GM21619 (cell line): ENCODE results near the gene MPDU1.

Source experiments
- ATAC-seq: cut with Tn5 transposase; IDR thresholded peaks from one replicate; pipeline ENCODE4 v1.9.1; 2021; ENCODE audit not compliant: unreplicated experiment

The MPDU1 gene

DNA sequence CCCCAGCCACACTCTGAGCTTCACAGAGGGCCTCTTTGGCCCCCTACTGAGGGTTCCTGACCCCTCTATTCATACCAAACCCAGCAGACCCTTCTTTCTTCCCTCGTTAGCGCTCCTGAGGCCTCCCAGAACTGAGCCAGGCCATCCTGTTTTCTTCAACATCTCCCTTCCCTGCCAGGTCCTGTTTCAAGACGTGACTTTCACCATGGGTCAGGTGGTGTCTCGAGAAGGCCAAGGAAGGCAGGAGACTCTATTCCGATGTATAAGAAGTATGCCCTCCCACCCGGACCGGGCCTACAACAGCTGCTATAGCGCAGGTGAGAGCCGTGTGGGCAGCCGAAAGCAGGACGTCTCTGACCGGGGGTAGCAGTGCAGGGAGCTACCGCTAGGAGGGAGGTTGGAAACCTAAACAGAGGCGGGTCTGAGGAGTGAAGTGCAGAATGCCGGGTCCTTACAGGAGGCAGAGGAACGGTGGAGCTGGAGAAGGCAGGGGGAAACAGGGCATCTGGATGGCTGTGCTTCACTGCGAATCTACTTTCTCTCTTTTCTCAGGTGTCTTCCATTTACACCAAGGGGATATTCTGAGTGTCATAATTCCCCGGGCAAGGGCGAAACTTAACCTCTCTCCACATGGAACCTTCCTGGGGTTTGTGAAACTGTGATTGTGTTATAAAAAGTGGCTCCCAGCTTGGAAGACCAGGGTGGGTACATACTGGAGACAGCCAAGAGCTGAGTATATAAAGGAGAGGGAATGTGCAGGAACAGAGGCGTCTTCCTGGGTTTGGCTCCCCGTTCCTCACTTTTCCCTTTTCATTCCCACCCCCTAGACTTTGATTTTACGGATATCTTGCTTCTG, 23.3 kb upstream of the MPDU1 start:
- no peak for ATAC-seq

DNA sequence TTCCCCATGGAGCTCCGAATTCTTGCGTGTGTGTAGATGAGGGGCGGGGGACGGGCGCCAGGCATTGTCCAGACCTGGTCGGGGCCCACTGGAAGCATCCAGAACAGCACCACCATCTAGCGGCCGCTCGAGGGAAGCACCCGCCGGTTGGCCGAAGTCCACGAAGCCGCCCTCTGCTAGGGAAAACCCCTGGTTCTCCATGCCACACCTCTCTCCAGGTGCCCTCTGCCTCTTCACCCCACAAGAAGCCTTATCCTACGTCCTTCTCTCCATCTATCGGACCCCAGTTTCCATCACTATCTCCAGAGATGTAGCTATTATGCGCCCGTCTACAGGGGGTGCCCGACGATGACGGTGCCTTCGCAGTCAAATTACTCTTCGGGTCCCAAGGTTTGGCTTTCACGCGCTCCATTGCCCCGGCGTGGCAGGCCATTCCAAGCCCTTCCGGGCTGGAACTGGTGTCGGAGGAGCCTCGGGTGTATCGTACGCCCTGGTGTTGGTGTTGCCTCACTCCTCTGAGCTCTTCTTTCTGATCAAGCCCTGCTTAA, 22.6 kb upstream of the MPDU1 start:
- peak; percentile 51 for ATAC-seq

DNA sequence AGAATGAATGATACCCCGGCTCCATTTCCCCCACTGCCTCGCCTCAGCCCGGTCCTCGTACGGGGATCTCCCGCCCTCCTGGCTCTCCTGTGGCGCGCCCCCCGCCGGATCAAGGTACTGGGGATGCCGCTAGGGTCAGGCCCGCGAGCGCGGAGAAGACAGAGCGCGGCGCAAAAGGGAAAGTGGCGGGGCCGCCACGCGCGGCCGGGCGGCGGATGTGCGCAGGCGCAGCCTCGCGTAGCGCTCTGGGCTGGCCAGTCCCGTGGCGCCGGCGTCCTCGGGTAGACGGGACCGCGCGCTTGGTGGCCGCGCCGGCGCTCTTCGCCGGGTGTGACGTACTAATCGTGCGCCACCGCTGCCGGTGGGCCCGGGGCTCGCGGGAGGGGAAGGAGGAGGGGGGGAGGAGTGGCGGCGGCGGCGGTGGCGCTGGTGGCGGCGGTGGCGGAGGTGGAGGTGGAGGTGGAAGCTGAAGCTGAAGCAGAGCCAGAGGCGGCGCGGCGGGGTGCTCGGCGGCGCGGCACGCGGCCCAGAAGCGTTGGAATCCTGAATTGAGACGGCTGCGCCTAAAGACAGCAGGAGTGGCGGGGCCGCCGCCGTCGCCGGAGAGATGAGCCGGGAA, 22.0 kb upstream of the MPDU1 start, which contains the start of gene SENP3:
Gene SENP3 (plus strand): TSS at position 331 of the 619 bp plus-strand sequence. CDS start 1,158 bp downstream, outside the sequence.
- ATAC-seq: peak; percentile 47

DNA sequence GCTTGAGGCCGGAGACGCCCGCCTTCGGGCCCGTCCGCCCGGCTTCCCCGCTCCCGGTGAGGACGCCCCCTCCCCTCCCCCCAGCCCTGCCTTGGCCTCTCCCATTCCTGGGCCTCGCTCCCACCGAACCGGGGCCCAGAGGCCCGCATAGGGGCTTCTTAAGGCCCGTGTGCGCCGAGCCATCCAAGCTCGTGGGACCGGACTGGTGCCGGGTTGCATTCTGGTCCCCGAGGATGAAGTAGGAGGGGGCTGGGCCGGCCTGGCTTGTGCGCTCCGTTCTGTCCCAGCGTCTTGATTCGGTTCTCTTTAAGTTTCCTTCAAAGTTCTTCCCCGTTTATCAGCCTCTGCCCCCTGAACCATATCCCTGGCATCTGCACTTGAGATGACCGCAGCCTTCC, 21.4 kb upstream of the MPDU1 start:
- no peak for ATAC-seq

DNA sequence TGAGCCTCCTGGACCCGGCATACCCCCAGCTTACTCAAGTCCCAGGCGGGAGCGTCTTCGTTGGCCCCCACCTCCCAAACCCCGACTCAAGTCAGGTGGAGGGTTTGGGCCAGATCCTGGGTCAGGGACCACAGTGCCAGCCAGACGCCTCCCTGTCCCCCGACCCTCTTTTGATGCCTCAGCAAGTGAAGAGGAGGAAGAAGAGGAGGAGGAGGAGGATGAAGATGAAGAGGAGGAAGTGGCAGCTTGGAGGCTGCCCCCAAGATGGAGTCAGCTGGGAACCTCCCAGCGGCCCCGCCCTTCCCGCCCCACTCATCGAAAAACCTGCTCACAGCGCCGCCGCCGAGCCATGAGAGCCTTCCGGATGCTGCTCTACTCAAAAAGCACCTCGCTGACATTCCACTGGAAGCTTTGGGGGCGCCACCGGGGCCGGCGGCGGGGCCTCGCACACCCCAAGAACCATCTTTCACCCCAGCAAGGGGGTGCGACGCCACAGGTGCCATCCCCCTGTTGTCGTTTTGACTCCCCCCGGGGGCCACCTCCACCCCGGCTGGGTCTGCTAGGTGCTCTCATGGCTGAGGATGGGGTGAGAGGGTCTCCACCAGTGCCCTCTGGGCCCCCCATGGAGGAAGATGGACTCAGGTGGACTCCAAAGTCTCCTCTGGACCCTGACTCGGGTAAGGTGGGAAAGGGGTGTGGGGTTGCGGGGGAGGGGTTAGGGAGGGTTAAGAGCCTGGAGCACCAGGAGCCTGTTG, 20.4 kb upstream of the MPDU1 start:
- ATAC-seq: no peak

DNA sequence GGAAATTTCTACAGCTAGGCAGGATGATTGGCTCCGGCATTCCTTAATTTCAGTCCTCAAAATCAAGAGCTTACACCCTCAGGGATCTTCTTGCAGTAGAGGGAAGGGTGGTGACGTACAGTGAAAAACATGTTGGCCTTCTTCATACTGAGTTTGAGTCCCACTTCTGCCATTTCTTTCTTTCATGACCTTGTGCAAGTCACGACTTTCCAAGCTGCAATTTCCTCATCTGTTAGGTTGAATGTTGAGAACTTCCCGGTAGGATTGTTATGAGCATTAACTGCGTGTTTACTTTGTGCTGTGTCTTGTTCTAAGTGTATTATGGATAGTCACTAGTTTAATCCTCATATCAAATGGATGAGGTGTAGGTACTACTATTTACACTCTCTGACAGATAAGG, 14.1 kb upstream of the MPDU1 start:
- ATAC-seq: no peak

DNA sequence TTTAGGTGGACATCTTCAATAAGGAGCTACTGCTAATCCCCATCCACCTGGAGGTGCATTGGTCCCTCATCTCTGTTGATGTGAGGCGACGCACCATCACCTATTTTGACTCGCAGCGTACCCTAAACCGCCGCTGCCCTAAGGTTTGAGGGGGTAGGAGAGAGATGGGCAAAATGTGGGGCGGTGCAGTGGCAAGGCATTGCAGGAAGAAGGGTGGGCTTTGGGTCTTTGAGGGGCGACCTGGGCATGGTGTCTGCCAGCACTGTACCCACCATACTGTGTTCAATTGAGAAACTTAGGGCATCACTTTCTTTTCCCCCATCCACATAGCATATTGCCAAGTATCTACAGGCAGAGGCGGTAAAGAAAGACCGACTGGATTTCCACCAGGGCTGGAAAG, 13.3 kb upstream of the MPDU1 start:
- ATAC-seq: no peak

DNA sequence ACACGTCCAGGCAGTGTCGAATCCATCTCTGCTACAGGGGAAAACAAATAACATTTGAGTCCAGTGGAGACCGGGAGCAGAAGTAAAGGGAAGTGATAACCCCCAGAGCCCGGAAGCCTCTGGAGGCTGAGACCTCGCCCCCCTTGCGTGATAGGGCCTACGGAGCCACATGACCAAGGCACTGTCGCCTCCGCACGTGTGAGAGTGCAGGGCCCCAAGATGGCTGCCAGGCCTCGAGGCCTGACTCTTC, 11.4 kb upstream of the MPDU1 start:
- no peak for ATAC-seq

DNA sequence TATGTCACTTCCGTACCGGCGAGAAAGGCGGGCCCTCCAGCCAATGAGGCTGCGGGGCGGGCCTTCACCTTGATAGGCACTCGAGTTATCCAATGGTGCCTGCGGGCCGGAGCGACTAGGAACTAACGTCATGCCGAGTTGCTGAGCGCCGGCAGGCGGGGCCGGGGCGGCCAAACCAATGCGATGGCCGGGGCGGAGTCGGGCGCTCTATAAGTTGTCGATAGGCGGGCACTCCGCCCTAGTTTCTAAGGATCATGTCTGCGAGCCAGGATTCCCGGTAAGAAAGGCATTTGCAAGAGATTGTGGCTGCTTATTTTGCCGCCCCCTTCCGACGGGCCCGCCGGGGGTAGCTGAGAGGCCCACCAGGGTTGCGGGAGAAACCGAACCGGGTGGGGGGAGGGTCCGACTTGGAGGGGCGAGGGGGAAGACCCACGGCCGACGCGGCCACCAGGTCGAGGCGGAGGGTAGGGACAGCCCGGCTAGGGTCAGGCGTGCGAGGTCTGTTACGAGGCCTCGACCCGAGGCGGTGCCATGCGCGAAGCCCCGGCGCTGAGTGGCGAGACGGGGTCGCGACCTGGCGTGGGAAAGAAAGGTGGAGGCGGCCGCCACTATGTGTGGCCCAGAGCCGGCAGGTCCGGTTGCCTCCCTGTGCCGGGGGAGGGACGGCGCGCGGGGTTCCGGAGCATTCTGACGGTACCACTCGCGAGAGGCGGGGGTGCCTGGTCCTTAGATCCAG, 10.9 kb upstream of the MPDU1 start:
- ATAC-seq: peak; percentile 80

DNA sequence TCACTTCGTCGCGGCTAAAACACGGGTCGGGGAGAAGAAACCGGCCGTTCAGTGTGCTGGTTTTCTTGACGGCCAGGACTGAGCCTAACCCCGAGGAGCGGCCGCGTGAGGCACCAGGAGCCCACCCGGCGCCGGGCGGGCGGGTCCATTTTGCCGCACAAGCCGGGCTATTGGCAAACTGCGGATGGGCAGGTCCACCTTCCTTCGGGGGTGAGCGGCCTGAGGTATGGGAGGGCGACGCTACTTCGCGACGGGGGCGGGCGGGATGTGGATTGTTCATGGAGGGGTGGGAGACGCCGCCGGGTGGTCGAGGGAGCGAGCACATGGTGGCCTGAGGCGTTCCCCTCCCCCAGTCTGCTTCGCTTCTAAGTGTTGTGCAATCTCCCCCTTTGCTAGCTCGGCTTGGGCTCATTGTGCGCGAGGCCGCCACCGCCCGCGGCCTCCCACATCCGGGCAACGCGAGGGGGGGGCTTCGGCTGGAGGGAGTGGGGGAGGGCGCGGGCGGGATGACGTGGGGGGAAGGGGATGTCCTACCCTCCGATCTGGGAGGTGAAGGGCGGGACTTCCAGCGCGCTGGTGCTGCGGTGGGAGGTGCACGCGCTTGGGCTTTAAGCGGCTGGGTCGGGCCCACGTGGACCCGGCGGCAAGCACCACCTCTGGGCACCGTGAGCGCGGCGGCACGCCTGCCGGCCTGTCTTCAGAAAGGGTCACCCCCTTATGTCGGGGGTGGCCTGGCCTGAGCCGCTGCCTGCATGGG, 10.2 kb upstream of the MPDU1 start:
- no peak for ATAC-seq

DNA sequence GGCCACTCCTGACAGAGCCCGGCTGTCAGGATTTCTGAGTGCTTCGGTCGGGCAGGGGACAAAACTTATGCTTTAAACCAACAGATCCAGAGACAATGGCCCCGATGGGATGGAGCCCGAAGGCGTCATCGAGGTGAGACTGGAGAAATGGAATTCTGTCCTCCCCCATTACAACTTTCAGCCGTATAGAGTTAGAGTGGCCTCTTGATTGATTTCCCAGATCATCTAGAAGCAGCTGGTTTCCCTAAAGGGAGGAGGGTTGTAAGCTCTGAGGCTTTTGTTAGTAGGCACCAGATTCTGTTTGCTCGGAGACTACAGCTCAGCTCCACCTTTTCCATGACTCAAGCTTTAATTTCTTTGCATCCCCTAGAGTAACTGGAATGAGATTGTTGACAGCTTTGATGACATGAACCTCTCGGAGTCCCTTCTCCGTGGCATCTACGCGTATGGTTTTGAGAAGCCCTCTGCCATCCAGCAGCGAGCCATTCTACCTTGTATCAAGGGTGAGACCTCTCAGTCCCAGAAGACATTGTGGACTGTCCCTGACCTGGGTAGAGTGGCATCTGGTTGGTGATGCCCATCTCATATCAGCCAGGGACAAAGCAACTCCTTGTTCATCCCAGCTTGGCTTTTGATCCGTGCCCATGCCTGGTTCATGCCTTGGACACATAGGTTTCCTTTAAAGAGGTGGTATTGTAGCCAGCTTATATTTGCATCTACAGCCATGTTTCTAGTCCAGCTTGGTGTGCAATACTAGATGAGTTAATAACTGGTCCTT, 9.3 kb upstream of the MPDU1 start:
- no peak for ATAC-seq

DNA sequence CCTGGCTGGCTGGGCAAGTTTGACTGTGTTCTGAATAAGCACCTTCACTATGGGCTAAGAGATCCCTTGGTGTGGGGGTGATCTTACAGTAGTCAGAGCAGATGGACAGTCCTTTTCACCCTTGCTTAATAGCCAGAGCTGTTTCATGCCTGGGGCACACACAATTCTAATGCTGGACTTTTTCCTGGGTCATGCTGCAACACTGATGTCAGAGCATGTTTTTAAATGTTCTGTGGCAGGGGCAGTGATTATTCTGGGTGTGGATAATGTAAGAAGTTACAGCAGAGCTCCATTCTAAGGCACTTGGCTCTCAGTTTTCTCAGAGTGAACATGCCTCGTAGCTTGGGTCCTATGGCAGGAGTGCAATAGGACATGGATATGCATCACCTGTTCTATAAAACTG, 8.2 kb upstream of the MPDU1 start:
- ATAC-seq: no peak

DNA sequence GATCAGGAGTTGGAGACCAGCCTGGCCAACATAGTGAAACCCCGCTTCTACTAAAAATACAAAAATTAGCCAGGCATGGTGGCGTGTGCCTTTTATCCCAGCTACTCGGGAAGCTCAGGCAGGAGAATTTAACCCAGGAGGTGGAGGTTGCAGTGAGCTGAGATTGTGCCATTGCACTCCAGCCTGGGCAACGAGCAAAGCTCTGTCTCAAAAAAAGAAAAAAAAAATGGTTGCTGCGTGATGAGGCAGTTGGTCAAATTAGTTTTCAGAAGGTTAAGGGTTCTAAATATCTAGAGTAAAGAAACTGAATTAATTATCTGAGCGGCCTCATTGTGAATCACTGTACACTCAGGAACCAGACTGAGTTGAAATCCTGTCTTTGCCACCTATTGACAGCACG, 7.7 kb upstream of the MPDU1 start:
- no peak for ATAC-seq

DNA sequence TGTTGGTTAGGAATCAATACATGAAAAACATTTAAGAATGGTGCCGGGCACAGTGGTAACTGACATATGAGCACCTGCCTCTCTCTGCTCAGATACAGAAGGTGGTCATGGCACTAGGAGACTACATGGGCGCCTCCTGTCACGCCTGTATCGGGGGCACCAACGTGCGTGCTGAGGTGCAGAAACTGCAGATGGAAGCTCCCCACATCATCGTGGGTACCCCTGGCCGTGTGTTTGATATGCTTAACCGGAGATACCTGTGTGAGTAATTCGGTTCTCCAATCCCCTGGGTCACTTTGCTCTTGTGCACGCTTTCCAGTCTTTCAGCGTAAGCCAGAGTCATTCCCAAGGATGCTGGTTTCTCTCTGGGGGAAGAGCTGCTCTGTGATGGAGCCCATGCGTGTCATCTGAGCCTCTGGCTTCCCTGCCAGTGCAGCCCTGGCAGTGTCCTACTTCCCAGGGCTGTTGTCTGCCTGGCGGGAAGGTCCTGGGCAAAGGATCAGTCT, 7.2 kb upstream of the MPDU1 start:
- ATAC-seq: no peak

DNA sequence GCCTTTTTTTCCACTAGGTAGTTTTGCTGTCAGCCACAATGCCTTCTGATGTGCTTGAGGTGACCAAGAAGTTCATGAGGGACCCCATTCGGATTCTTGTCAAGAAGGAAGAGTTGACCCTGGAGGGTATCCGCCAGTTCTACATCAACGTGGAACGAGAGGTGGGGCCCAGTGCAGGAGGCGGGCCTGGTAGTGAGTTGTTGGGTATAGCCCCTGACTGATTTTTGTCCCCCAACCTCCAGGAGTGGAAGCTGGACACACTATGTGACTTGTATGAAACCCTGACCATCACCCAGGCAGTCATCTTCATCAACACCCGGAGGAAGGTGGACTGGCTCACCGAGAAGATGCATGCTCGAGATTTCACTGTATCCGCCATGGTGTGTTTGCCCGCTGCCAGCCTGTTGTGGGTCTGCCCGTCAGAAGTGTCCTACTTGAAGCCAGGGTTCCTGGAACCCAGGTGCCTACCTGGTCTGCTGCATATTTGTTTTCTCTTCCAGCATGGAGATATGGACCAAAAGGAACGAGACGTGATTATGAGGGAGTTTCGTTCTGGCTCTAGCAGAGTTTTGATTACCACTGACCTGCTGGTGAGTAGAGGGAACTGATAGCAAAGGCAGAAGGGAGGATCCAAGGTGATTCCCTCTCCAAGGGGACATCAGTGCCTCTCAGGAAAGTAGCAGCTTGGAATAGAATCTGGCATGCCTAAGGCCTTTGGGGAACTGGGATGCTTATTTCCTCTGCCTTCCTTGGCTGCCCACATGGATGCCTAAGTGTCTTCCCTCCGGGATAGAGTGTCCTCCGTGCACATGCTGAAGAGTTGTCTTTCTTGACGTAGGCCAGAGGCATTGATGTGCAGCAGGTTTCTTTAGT, 6.1 kb upstream of the MPDU1 start:
- ATAC-seq: no peak

DNA sequence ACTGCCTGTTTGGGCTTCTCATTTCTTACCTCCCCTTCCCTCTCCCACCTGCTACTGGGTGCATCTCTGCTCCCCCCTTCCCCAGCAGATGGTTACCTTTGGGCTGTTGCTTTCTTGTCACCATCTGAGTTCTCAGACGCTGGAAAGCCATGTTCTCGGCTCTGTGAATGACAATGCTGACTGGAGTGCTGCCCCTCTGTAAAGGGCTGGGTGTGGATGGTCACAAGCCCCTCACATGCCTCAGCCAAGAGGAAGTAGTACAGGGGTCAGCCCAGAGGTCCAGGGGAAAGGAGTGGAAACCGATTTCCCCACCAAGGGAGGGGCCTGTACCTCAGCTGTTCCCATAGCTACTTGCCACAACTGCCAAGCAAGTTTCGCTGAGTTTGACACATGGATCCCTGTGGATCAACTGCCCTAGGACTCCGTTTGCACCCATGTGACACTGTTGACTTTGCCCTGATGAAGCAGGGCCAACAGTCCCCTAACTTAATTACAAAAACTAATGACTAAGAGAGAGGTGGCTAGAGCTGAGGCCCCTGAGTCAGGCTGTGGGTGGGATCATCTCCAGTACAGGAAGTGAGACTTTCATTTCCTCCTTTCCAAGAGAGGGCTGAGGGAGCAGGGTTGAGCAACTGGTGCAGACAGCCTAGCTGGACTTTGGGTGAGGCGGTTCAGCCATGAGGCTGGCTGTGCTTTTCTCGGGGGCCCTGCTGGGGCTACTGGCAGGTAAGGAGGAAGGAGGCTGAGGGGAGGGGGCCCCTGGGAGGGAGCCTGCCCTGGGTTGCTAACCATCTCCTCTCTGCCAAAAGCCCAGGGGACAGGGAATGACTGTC, 4.4 kb upstream of the MPDU1 start, which contains the start of gene CD68:
Gene CD68 (plus strand): TSS at position 638 of the 833 bp plus-strand sequence. CDS start 40 bp downstream, at position 678.
- ATAC-seq: peak; percentile 44

DNA sequence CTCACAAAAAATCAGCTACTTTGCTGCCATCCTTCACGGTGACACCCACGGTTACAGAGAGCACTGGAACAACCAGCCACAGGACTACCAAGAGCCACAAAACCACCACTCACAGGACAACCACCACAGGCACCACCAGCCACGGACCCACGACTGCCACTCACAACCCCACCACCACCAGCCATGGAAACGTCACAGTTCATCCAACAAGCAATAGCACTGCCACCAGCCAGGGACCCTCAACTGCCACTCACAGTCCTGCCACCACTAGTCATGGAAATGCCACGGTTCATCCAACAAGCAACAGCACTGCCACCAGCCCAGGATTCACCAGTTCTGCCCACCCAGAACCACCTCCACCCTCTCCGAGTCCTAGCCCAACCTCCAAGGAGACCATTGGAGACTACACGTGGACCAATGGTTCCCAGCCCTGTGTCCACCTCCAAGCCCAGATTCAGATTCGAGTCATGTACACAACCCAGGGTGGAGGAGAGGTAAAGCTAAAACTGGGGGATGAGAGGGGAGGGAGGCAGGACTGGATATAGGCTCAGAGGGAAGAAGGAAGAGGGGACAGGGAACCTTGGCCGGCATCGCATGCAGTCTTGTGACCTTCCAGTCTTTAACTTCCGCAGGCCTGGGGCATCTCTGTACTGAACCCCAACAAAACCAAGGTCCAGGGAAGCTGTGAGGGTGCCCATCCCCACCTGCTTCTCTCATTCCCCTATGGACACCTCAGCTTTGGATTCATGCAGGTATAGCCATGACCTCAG, 3.6 kb upstream of the MPDU1 start:
- no peak for ATAC-seq
